ENCODE data around the gene HIRA.

- TF ChIP-seq CTCF (IDR thresholded peaks at IDR 0.05; ENCODE audit: insufficient read depth, low read length, poor library complexity, severe bottlenecking) (no peak), EZH2phosphoT487 (conservative IDR thresholded peaks at IDR 0.05; ENCODE audit: low read length) (no peak)
Measured at GRCh38 chr22:19368876-19369275, 62.7 kb downstream of the HIRA start.
